ENCODE results near the gene OR10H3. TPM values are rescaled to one million over a fixed set of nuclear protein-coding genes. Genes with fewer than 3 reads are reported as not detected.
"Not testable (repeated sequence)": the region's sequence is repeated elsewhere in the genome, so short reads cannot be mapped to it uniquely, and the experiment has no call there.

Gene OR10H3, protein sequence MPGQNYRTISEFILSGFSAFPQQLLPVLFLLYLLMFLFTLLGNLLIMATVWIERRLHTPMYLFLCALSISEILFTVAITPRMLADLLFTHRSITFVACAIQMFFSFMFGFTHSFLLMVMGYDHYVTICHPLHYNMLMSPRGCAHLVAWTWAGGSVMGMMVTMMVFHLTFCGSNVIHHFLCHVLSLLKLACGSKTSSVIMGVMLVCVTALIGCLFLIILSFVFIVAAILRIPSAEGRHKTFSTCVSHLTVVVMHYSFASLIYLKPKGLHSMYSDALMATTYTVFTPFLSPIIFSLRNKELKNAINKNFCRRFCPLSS
- total RNA-seq, result not detected in 2 replicates

- no peak for DNase-seq (ENCODE audit: low read depth, low spot score)
These were observed at the start of gene OR10H3 for GRCh38 chr19:15737722-15738121. TSS of gene OR10H3 (plus strand) at chr19:15737985. CDS start at chr19:15741393, 3,408 bp downstream.

- no peak for DNase-seq (ENCODE audit: low read depth, low spot score)
These were observed 41.1 kb upstream of the OR10H3 start for GRCh38 chr19:15696654-15697194.

- no peak for DNase-seq (ENCODE audit: low read depth, low spot score)
These were observed 35.8 kb upstream of the OR10H3 start for GRCh38 chr19:15701757-15702533.

DNA sequence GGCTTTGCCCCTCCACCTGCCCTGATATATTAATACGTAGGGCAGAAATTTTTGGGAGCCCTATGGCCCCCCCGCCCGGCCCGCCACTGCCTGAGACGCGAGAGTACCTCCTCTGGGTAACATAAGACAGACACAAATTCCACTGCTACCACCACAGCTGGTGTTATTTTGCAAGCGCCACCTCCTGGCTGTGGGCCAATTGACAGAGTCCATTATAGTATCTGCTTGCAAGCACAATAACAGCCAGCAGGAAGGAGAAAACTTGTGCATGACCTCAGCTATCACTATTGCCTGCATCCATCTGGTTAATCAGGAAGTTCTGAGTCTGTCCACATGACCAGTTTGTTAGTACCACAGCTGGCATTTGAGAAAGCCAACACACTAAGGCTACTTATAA is 35.3 kb upstream of the OR10H3 start:
- peak; percentile 72 for DNase-seq (ENCODE audit: low read depth, low spot score)

GRCh38 chr19:15714638-15715037 is 23.1 kb upstream of the OR10H3 start:
- DNase-seq (ENCODE audit: low read depth, low spot score), result no peak

DNA sequence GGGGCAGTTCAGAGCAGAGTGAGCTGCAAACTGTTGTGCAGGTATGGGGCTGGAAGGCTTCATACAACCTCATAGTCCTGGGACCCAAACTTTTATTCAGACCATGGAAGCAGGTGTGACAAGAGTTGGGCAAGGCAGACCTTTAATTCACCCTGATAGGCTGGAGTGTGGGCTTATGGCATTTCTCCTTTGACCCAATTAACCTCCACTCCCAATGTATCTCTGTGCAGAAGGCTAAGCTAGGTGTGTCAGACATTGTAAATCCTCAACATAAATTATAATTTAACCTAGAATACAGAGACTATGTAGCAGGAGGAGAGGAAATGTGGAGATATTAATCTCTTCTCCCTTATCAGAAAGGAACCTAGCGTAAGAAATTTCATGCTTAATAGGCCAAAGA is 22.1 kb upstream of the OR10H3 start:
- no peak for DNase-seq (ENCODE audit: low read depth, low spot score)

- DNase-seq (ENCODE audit: low read depth, low spot score), result no peak
These were observed 20.0 kb upstream of the OR10H3 start for GRCh38 chr19:15717809-15718208.

- no peak for DNase-seq (ENCODE audit: low read depth, low spot score)
These were observed 16.5 kb upstream of the OR10H3 start for GRCh38 chr19:15721268-15721667.

GRCh38 chr19:15722956-15723355 is 14.8 kb upstream of the OR10H3 start:
- DNase-seq (ENCODE audit: low read depth, low spot score), result no peak

- DNase-seq (ENCODE audit: low read depth, low spot score), result no peak
These were observed 10.1 kb upstream of the OR10H3 start, which contains the start of gene OR10H2 for GRCh38 chr19:15727724-15728123. TSS of gene OR10H2 (plus strand) at chr19:15728024. CDS start at chr19:15728044, 20 bp downstream.

DNA sequence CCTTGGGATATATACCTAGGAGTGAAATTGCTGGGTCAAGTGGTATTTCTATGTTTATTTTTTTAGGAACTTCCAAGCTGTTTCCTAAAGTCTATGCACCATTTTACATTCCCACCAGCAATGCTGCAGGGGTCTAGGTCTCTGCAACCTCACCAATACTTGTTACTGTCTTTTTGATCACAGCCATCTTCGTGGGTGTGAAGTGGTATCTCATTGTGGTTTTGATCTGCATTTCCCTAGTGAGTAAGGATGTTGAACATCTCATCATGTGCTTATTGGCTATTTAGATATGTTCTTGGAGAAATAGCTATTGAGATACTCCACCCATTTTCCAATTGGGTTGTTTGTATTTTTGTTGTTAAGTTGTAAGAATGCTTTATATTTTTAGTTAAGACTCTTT is 7.2 kb upstream of the OR10H3 start:
- no peak for DNase-seq (ENCODE audit: low read depth, low spot score)

DNA sequence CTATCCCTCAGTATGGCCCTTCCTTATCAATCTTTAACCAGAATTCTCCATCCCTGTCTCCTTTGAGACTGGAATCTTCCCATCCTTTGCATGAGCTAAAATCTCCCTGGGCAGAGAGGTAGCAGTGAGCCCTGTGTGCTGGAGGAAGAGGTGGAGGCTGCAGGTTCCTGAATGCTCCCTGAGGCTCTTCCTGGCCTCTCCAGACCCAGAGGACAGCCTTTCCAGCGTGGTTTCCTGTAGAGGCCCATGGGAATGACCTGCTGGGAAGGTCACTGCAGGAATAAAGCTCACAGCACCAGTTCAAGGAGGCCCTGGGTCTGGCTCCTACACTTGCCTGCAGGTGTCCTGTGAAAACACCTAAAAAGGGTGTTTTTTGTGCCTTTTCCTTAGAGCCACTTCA is 5.4 kb upstream of the OR10H3 start:
- no peak for DNase-seq (ENCODE audit: low read depth, low spot score)

DNA sequence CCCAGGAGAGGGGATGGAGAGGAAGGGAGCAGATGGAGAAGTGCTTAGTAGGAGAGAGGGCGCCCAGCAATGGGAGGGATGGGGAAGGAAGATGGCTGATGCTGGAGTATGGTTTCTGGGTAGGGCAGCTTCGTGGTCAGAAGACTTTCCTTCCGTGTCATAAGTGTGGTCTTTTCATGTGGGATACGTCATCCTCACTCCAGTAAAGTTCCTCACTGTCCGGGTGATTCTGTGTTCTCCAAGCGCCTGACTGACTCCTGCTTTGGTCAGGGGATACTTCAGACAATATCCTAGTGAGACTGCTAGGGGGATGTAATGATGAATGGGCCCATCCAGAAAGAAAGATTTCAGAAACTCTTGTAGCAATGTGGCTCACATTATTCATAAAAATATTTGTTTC is 3.9 kb upstream of the OR10H3 start:
- no peak for DNase-seq (ENCODE audit: low read depth, low spot score)

- DNase-seq (ENCODE audit: low read depth, low spot score), result no peak
These were observed 3.0 kb downstream of the OR10H3 start for GRCh38 chr19:15740785-15741184.

GRCh38 chr19:15748239-15748638 is 10.5 kb downstream of the OR10H3 start:
- no peak for DNase-seq (ENCODE audit: low read depth, low spot score)

GRCh38 chr19:15758379-15758778 is 20.6 kb downstream of the OR10H3 start:
- no peak for DNase-seq (ENCODE audit: low read depth, low spot score)

DNA sequence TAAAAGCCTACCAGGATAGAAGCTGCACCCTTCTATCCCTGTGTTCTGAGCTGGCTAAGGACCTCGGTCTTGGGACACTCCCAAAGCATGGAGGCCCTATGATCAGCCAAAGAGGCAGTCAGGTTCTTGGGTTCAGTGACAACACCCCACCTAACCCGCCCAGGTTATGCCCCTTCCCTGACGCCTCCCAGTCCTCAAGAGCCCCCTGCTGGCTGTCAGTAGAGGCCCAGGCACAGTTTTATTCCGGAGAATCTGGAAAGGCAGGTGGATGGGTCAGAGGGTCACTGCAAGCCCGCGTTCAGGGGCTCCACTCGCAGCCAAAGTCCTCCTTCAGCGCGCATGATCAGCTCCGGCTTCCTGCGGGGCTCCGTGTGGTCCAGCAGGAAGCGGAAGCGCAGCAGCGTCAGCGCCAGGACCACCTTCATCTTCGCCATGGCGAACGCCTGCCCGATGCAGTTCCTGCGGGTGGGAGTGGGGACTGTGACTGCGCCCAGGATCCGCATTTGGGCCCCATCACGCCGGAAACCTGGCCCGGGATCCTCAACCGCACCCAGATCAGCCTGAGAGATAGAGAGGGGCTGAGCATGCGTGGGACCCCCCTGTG is 22.3 kb downstream of the OR10H3 start:
- DNase-seq (ENCODE audit: low read depth, low spot score), result no peak

DNA sequence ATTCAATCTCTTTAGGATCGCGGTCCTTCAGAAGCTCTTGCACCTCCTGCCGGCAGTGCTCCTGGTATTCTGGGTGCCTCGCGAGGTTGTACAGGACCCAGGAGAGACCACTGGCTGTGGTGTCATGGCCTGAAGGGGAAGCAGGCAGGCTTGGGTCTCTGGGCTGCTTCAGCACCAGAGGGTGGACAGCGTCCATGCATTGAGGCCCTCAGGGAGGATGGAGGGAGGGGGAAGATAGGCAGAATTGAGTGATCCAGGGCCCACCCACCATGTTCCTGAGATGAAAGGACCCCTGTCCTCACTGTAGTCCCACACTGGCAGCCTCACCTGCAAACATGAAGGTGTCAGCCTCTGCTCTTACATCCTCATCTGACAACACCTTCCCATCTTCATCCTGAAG is 31.8 kb downstream of the OR10H3 start:
- no peak for DNase-seq (ENCODE audit: low read depth, low spot score)

- DNase-seq (ENCODE audit: low read depth, low spot score), result not testable (repeated sequence)
These were observed 36.4 kb downstream of the OR10H3 start for GRCh38 chr19:15774159-15774558.

DNA sequence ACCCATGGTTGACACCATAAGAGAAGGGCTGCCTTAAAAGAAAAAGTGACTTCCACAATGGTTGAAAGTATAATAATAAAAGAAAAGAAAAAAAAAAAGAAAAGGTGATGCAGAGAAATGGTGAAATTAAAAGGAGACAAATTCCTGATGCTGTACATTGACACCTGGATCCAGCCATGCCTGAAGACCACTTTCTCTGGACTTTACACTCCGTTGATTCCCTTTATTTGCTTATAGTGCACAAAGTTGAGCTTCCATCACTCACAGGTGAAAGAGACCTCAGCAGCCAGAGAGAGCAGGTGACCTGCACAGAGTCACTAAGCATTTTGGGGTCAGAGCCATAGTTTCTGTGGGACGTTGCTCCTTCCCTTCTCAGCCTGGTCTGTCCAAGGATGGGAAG is 37.5 kb downstream of the OR10H3 start:
- no peak for DNase-seq (ENCODE audit: low read depth, low spot score)

DNA sequence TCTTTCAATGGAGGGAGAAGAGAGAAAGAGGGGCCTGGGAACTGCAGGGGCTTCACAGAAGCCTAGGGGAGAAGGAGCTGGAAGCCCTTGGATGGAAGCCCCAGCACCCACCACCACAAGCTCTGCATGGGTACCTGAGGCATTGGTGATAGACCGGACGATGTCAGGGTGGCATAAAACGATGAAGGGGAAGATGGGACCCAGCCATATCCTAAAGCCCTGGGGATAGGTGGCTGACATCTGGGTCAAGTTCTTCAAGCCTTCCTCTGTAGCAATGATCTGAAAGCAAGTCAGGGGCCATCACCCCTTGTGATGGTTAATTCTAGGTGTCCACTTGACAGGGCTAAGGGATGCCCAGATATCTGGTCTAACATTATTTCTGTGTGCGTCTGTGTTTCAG is 38.5 kb downstream of the OR10H3 start:
- DNase-seq (ENCODE audit: low read depth, low spot score), result no peak

All from pulmonary artery endothelial cell (primary cell).